Ovary (tissue), 3 donors: ENCODE results near the gene USP28.

ENCODE experiments used
- CTCF ChIP-seq, 3 donors: fragments of 450-650 bp in 2 of 3; fragments of 200-600 bp in 1 of 3; IDR thresholded peaks; one replicate each; pipeline versions ENCODE4 v1.5.1 to v1.8.0; 2016 to 2022; ENCODE audit warnings: antibody characterized with exemption in 3 of 3, mild to moderate bottlenecking in 1 of 3
- POLR2A ChIP-seq: fragments of 450-650 bp; IDR thresholded peaks from one replicate; pipeline ENCODE4 v1.6.1; 2017; ENCODE audit warnings: antibody characterized with exemption, mild to moderate bottlenecking, moderate library complexity
- donor health status: DM: no; HTN: no; CAD: no.

DNA sequence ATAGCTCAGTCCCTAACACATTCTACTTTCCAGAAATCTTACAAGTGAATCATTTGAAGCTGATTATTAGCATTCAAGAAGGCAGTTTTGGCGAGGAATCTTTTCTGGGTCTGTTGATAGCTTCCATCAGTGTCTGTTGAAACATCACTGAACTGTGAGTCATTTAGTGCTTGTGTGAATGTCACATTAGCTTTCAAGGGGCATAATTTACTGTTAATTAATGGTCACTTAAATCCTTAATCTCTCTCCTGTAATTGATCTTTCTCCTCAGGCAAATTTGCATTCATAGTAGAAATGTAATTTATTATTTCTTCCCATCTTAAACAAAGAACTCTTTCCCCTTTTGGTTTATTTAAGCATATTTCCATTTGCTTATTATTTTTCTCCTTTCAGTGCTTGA lies 31.8 kb upstream of the USP28 start:
- TF ChIP-seq CTCF (IDR thresholded peaks at IDR 0.05): no peak
- no peak for TF ChIP-seq POLR2A
